GM23338 (cell line): ENCODE results near the gene XAGE3. TPM values are rescaled to one million over a fixed set of nuclear protein-coding genes. Genes with fewer than 3 reads are reported as not detected.

Experiments
- ATAC-seq: fragments of 200-7000 bp; cut with Tn5 transposase; 3 replicates; pipeline ENCODE4 v1.9.1; 2020
- DNase-seq: peaks from one replicate; pipeline ENCODE4 v3.0.0-alpha.2; 2015; ENCODE audit warnings: low spot score
- H2AFZ ChIP-seq: fragments of 200-600 bp; sonication (generic); 2 replicates; pipeline ENCODE4 v1.8.0; 2016; ENCODE audit warnings: antibody characterized with exemption, mild to moderate bottlenecking, moderate library complexity
- H3F3A ChIP-seq: fragments of 200-600 bp; sonication (generic); replicated peaks from 2 replicates; pipeline ENCODE4 v1.8.0; 2017; ENCODE audit warnings: antibody characterized with exemption, mixed run types, low read depth
- H3K27ac ChIP-seq: fragments of 200-600 bp; sonication (generic); 2 replicates; pipeline ENCODE4 v1.6.1; 2016; ENCODE audit warnings: low read depth
- H3K27me3 ChIP-seq: fragments of 200-600 bp; sonication (generic); 2 replicates; pipeline ENCODE4 v1.8.0; 2016; ENCODE audit warnings: mild to moderate bottlenecking, mixed run types, moderate library complexity; ENCODE audit not compliant: insufficient read depth
- H3K36me3 ChIP-seq: fragments of 200-600 bp; sonication (generic); 2 replicates; pipeline ENCODE4 v1.8.0; 2016; ENCODE audit warnings: mild to moderate bottlenecking; ENCODE audit not compliant: insufficient read depth
- H3K4me1 ChIP-seq: fragments of 200-600 bp; sonication (generic); 2 replicates; pipeline ENCODE4 v1.8.0; 2016; ENCODE audit warnings: mild to moderate bottlenecking, moderate library complexity; ENCODE audit not compliant: insufficient read depth
- H3K4me2 ChIP-seq: fragments of 200-600 bp; sonication (generic); 2 replicates; pipeline ENCODE4 v1.7.1; 2017; ENCODE audit warnings: mixed run types
- H3K4me3 ChIP-seq: fragments of 200-600 bp; sonication (generic); 2 replicates; pipeline ENCODE4 v1.6.1; 2016; ENCODE audit warnings: mixed run types
- H3K79me2 ChIP-seq: fragments of 200-600 bp; sonication (generic); replicated peaks from 2 replicates; pipeline ENCODE4 v1.8.0; 2017; ENCODE audit warnings: mild to moderate bottlenecking; ENCODE audit not compliant: insufficient read depth
- H3K9me2 ChIP-seq: fragments of 200-600 bp; sonication (generic); 2 replicates; pipeline ENCODE4 v1.8.0; 2017; ENCODE audit not compliant: insufficient read depth
- H4K20me1 ChIP-seq: fragments of 200-600 bp; sonication (generic); replicated peaks from 2 replicates; pipeline ENCODE4 v1.8.0; 2017; ENCODE audit warnings: mild to moderate bottlenecking; ENCODE audit not compliant: insufficient read depth
- H3K27ac Mint-ChIP-seq: 2 replicates; pipeline ENCODE4 v1.8.0; 2020; ENCODE audit warnings: inconsistent platforms, mild to moderate bottlenecking, moderate library complexity, mixed read lengths
- H3K27me3 Mint-ChIP-seq: 3 replicates; pipeline ENCODE4 v1.8.0; 2022; ENCODE audit warnings: low read depth, mild to moderate bottlenecking, moderate library complexity, mixed read lengths, inconsistent platforms; ENCODE audit not compliant: insufficient read depth, poor library complexity
- H3K36me3 Mint-ChIP-seq: 3 replicates; pipeline ENCODE4 v1.8.0; 2021; ENCODE audit warnings: low read depth, mild to moderate bottlenecking, inconsistent platforms, moderate library complexity, mixed read lengths
- H3K4me1 Mint-ChIP-seq: 3 replicates; pipeline ENCODE4 v1.8.0; 2020; ENCODE audit warnings: mild to moderate bottlenecking, inconsistent platforms, mixed read lengths
- H3K4me3 Mint-ChIP-seq: 3 replicates; pipeline ENCODE4 v1.8.0; 2021; ENCODE audit warnings: moderate library complexity, mild to moderate bottlenecking, inconsistent platforms, mixed read lengths
- H3K9me3 Mint-ChIP-seq: 3 replicates; pipeline ENCODE4 v1.8.0; 2020; ENCODE audit warnings: moderate library complexity, mild to moderate bottlenecking, inconsistent platforms, mixed read lengths
- CREB1 ChIP-seq: fragments of 250-450 bp; sonication (Bioruptor Pico); IDR thresholded peaks from 2 replicates; pipeline ENCODE4 v1.5.0; 2020; ENCODE audit warnings: low read depth, mild to moderate bottlenecking, moderate library complexity
- CTCF ChIP-seq, 2 experiments: fragments of 200-600 bp in 1 of 2; sonication (generic) in 1 of 2; conservative IDR thresholded peaks; 2 replicates each; pipeline versions ENCODE4 v1.5.1 to v1.6.1; 2016 to 2017; ENCODE audit warnings: antibody characterized with exemption in 2 of 2, low read depth in 2 of 2, mild to moderate bottlenecking in 2 of 2, moderate library complexity in 1 of 2
- ETS1 ChIP-seq: IDR thresholded peaks from 2 replicates; pipeline ENCODE4 v1.6.1; 2016; ENCODE audit warnings: antibody characterized with exemption
- EZH2 ChIP-seq: fragments of 200-600 bp; sonication (generic); IDR thresholded peaks from one replicate; pipeline ENCODE4 v1.8.0; 2017; ENCODE audit warnings: antibody characterized with exemption, mild to moderate bottlenecking, low read depth; ENCODE audit not compliant: unreplicated experiment
- EZH2phosphoT487 ChIP-seq: fragments of 200-600 bp; sonication (generic); IDR thresholded peaks from one replicate; pipeline ENCODE4 v1.8.1; 2018; ENCODE audit warnings: antibody characterized with exemption; ENCODE audit not compliant: unreplicated experiment
- JUNB ChIP-seq: IDR thresholded peaks from one replicate; pipeline ENCODE4 v1.6.1; 2016; ENCODE audit warnings: antibody characterized with exemption; ENCODE audit not compliant: unreplicated experiment
- NANOG ChIP-seq: IDR thresholded peaks from 2 replicates; pipeline ENCODE4 v1.6.1; 2016; ENCODE audit warnings: antibody characterized with exemption, borderline replicate concordance
- POLR2AphosphoS5 ChIP-seq: IDR thresholded peaks from 2 replicates; pipeline ENCODE4 v1.6.1; 2016; ENCODE audit warnings: antibody characterized with exemption, low read depth
- REST ChIP-seq: IDR thresholded peaks from one replicate; pipeline ENCODE4 v1.6.1; 2018; ENCODE audit warnings: antibody characterized with exemption; ENCODE audit not compliant: unreplicated experiment
- STAT1 ChIP-seq: IDR thresholded peaks from one replicate; pipeline ENCODE4 v1.6.1; 2016; ENCODE audit warnings: antibody characterized with exemption; ENCODE audit not compliant: unreplicated experiment
- ZNF114 ChIP-seq: fragments of 250-450 bp; sonication (Bioruptor Pico); IDR thresholded peaks from 2 replicates; pipeline ENCODE4 v1.5.0; 2020; ENCODE audit warnings: mild to moderate bottlenecking, moderate library complexity
- ZNF331 ChIP-seq: fragments of 250-450 bp; sonication (Bioruptor Pico); IDR thresholded peaks from 2 replicates; pipeline ENCODE4 v1.5.0; 2020; ENCODE audit warnings: low read depth, mild to moderate bottlenecking, moderate library complexity
- ZNF462 ChIP-seq: fragments of 250-450 bp; sonication (Bioruptor Pico); IDR thresholded peaks from 2 replicates; pipeline ENCODE4 v1.5.0; 2020; ENCODE audit warnings: mild to moderate bottlenecking, moderate library complexity
- polyA plus RNA-seq: library from polyadenylated mRNA; unstranded; fragments of >200 nt; fragmentation: Nextera tagmentation; extraction: Ambion mirVana; gene quantifications from 2 replicates; pipeline ENCODE4 v1.2.1, GENCODE V29; 2016
- total RNA-seq: library from RNA; depleted of rRNA; stranded (reverse); fragments of >200 nt; shearing (Covaris generic); gene quantifications from 2 replicates; pipeline ENCODE4 v1.2.3, GENCODE V29; 2014

XAGE3 gene
- total and polyA plus RNA-seq, 2 experiments from 2014 or later: not detected

- H3K27ac Mint-ChIP-seq: no peak overlapping the region
- no peaks in the 10 kb centered on the region for H3K4me1 Mint-ChIP-seq
- Histone ChIP-seq H3K4me2 (no peak overlapping the region), H3K27me3 (no peaks in the 10 kb centered on the region), H3K4me1 (no peaks in the 10 kb centered on the region), H3K4me3 (no peak overlapping the region), H3K27ac (no peak overlapping the region), H2AFZ (no peak overlapping the region), H3K9me2 (no peaks in the 10 kb centered on the region), H4K20me1 (no peaks in the 10 kb centered on the region), H3K36me3 (no peaks in the 10 kb centered on the region), H3F3A (no peaks in the 10 kb centered on the region), H3K79me2 (no peaks in the 10 kb centered on the region)
- no peaks in the 10 kb centered on the region for H3K9me3 Mint-ChIP-seq
- no peaks in the 10 kb centered on the region for H3K36me3 Mint-ChIP-seq
- DNase-seq (no peak), ATAC-seq (no peak)
- TF ChIP-seq STAT1 (no peak), ETS1 (no peak), NANOG (no peak), EZH2phosphoT487 (no peak), ZNF114 (CRISPR knock-in tag) (no peak), JUNB (no peak), CTCF (conservative IDR thresholded peaks at IDR 0.05; ENCODE audit: low read depth in 2 of 2) (no peak), ZNF462 (no peak), ZNF331 (no peak), POLR2AphosphoS5 (no peak), CREB1 (CRISPR knock-in tag) (no peak), REST (no peak), EZH2 (no peak)
- no peak overlapping the region for H3K4me3 Mint-ChIP-seq
- H3K27me3 Mint-ChIP-seq: peaks cover 2% of the 10 kb centered on the region
These were observed 46.7 kb downstream of the XAGE3 start for GRCh38 chrX:52821079-52821760.
